ENCODE results near the gene TBC1D9B.
"Not testable (repeated sequence)": the region's sequence is repeated elsewhere in the genome, so short reads cannot be mapped to it uniquely, and the experiment has no call there.

The TBC1D9B gene

GRCh38 chr5:179883163-179883562 is 24.5 kb downstream of the TBC1D9B start:
- no peak for FAIRE-seq

- FAIRE-seq: no peak
Measured at GRCh38 chr5:179882338-179882737, 25.4 kb downstream of the TBC1D9B start.

DNA sequence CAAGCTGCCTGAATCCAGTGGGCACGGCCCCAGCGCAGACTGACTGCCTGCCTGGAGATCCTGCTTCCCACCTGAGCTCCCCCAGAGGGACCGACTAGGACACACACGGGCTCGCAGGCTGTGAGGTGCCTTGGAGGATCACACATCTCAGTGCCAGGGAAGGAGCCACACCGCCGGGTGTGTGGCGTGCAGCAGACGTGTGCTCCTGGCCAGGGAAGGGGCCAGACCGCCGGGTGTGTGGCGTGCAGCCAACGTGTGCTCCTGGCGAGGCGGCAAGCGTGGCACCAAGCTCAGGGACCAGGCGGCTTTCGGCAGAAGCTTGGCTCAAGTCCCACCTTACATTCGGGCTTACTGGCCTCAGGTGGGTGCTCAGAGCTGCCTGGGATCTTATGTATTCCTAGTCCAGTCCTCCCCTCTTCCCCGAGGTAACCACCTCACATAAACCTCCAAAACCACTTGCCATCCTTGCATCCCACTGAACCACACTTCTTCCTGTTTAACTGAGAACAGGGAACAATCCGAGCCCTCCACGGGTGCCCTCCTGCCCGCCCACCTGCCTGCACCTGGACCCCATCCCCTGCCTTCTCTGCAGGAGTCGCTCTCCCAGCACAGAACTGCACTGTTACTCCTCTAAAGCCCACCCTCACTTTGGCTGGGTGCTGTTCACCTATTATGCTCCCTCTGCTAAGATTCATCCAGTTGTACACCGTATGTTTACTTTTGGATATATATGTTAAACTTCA is 26.7 kb downstream of the TBC1D9B start:
- no peak for FAIRE-seq

- no peak for FAIRE-seq
Measured at GRCh38 chr5:179880066-179880650, 27.5 kb downstream of the TBC1D9B start.

DNA sequence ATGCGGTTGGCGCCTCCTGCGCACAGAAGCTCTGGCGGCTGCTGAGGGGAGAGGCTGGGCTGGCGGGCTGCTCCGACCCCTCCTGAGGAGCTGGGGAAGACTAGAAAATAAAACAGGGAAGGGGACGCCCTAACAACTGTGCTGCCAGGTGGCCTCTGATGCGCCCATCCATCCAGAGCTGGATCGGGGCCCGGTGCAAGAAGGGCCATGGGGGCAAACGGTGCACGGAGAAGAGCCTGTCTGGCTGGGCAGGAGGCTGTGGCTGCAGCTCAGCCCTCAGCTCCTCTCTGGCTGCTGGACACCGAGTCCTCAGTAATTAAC is 28.0 kb downstream of the TBC1D9B start:
- no peak for FAIRE-seq

- FAIRE-seq: no peak
Measured at GRCh38 chr5:179879003-179879689, 28.6 kb downstream of the TBC1D9B start.

- no peak for FAIRE-seq
Measured at GRCh38 chr5:179878222-179879002, 29.3 kb downstream of the TBC1D9B start.

- no peak for FAIRE-seq
Measured at GRCh38 chr5:179876610-179876952, 31.1 kb downstream of the TBC1D9B start.

- no peak for FAIRE-seq
Measured at GRCh38 chr5:179875741-179876609, 31.7 kb downstream of the TBC1D9B start.

- FAIRE-seq: no peak
Measured at GRCh38 chr5:179874536-179875292, 33.0 kb downstream of the TBC1D9B start.

DNA sequence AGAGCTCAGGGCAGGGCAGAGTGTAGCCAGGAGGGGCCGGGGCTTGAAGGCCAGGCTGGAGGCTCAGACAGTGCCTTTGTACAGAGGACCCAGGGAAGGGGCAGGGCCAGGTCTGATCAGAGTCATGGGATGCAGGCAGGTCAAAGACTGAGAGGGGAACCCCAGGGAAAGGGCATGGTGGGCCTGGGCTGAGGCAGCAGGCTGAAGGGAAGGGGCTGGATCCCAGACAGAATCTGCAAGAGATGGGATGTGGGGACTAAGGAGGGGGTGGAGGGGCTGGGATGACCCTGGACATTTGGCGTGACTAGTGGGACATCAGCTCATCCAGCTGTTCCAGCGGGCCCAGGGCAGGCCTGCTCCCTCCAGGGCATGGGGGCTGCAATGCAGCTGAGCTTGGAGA is 33.6 kb downstream of the TBC1D9B start:
- no peak for FAIRE-seq

DNA sequence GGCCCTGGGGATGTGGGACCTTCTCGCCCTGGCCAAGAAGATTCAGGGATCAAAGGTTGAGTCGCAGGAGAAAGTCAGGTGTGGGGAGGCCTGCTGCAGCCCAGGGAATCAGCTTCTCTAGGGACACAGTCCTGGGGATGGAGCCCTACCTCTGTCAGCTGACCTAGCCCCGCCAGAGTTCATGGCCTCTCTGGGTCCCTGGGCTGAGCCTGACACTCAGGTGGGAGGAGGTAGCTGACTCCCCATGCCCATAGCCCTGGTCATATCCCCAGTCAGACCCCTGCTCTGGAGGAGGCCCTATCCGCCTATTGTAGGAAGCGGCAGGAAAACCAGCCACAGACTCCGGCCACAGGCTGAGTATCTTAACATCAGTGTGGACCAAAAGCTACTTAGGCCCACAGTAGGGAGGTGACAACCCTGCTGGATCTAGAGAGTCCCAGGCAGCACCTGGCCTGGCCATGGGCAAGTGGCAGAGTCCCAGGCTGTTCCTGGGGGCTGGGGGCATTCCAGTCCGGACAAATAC is 34.0 kb downstream of the TBC1D9B start:
- FAIRE-seq: no peak

GRCh38 chr5:179872828-179873575 is 34.7 kb downstream of the TBC1D9B start:
- no peak for FAIRE-seq

DNA sequence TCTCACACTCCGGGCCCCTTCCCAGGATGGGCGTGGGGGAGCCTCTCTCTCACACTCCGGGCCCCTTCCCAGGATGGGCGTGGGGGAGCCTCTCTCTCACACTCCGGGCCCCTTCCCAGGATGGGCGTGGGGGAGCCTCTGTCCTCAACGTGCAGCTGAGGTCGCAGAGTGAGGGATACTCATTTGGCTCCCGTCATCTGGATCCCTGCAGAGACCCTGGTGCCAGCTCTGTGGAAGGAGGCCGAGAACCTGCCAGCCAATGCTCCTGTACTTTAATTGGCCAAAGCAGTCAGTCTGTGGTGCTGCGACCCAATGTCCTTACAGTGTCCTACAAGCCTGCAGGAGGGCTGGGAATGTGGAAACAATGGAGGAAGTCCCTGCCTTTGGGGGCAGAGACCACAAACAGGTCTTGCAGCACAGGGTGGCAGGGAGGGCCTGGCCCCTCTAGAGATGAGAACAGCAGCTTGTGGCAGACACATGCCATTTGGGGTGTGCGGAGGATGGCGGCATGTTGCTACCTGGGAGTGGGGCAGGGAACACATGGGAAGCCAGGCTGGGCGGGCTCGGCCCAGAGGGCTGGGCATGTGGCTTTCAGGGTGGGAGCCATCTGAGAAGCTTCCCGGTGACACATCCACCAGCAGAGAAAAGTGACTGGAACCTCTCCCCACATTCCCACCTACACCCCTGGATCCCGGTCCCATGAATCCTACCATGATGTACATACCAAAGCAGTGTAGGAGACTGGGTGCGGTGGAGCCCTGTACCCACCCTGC is 35.5 kb downstream of the TBC1D9B start:
- no peak for FAIRE-seq

- not testable (repeated sequence) for FAIRE-seq
Measured at GRCh38 chr5:179871533-179871932, 36.2 kb downstream of the TBC1D9B start.

DNA sequence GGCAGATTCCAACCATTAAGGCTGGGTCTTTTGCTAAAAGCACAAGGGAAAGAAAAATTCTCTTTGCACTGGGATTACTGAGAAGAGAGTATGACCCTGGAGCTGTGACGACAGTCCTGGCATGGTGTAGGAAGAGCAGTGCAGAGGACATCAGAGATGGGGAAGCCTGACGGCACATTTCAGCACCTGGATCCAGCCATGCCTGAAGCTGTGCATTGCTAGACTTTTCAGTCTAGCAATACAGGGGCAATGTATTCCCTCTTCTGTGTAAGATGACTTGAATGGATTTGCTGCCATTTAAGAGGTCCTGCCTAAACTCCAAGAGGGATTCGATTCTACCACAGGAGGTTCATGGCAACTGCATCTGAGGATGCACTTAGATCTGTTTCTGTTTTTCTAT is 36.7 kb downstream of the TBC1D9B start:
- FAIRE-seq: no peak

DNA sequence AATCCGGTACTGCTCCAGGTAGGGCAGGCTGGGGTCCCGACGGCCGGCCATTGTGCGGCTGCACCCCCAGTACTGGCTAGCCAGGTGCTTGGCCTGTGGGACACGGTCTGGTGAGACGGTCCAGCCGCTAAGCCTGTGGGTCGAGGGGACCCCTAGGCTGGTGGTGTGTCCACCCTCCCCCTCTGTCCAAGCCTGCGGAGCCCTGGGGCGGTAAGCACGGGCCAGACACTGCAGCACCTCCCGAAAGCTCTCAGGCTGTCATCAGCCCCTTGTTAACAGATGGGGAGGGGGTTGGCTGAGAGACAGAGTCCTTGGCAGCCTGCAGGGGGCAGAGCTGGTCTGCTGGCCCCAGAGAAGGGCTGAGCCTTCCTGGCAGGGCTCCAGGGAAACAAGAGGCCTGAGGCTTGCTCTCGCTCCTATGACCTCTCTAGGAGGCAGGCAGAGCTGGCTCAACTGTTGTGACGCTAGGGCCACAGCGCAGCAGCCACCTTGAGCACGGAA is 37.2 kb downstream of the TBC1D9B start:
- no peak for FAIRE-seq

DNA sequence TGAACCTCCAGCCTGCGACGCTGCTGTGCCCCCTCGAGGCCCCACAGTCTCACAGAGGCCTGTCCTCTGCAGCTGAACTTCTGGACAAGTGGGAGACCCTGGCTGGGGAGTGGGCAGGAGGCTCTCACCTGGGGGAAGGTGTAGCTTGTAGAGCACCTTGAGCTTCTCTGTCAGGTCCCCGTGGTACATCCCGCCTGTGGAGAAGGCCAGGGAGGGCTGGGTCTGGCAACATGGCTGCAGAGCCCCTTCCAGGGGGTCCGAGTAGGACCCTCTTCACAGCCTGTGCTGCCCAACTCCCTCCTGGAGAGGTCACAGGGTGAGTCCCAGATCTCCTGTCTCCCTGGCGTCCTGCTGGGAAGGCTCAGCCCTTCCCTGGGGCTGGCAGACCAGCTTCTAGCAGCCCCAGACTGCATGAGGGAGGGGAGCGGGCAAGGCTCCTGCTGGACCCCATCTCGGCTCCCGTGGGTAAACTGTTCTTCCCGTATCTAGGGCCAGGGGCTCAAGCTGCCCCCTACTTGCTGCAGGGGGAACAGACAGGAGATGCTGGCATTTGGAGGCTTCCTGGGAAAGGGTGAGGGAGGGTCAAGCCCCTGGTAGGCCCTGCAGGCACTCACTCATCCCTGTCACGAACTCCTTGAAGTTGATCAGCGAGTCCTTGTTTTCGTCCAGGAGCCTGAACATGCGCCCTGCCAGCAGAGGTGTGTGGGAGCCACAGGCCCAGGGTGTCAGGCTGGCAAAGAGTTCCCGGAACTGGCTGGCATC is 37.9 kb downstream of the TBC1D9B start:
- FAIRE-seq: no peak

GRCh38 chr5:179869101-179869500 is 38.6 kb downstream of the TBC1D9B start:
- no peak for FAIRE-seq
